Inferior parietal cortex (tissue), 1 donor: Measurements from ENCODE around the gene NUDCD2.
"Not testable (repeated sequence)": the region's sequence is repeated elsewhere in the genome, so short reads cannot be mapped to it uniquely, and the experiment has no call there.

Experiments used
- DNase-seq: peaks from one replicate; pipeline ENCODE4 v3.0.0-alpha.2; 2016; ENCODE audit errors: extremely low spot score

The NUDCD2 gene

GRCh38 chr5:163467682-163468081, 7.8 kb upstream of the NUDCD2 start:
- DNase-seq: no peak

- no peak for DNase-seq
Measured at GRCh38 chr5:163463063-163463435, 3.1 kb upstream of the NUDCD2 start.

GRCh38 chr5:163460562-163461171, 765 bp upstream of the NUDCD2 start, which contains the start of gene HMMR:
Gene HMMR (plus strand): TSS chr5:163460632. CDS start chr5:163460693, 61 bp downstream.
- DNase-seq: no peak

- DNase-seq: no peak
Measured at GRCh38 chr5:163459462-163459818, 462 bp downstream of the NUDCD2 start.

- DNase-seq: no peak
Measured at GRCh38 chr5:163458778-163459385, 1.0 kb downstream of the NUDCD2 start.

GRCh38 chr5:163456840-163457239, 3.1 kb downstream of the NUDCD2 start:
- DNase-seq: no peak

- DNase-seq: no peak
Measured at GRCh38 chr5:163456029-163456589, 3.8 kb downstream of the NUDCD2 start.

GRCh38 chr5:163455406-163455805, 4.5 kb downstream of the NUDCD2 start:
- not testable (repeated sequence) for DNase-seq

GRCh38 chr5:163453705-163454104, 6.2 kb downstream of the NUDCD2 start:
- no peak for DNase-seq

GRCh38 chr5:163451489-163451888, 8.4 kb downstream of the NUDCD2 start:
- no peak for DNase-seq

GRCh38 chr5:163448491-163448890, 11.4 kb downstream of the NUDCD2 start:
- DNase-seq: no peak

GRCh38 chr5:163447875-163448274, 12.0 kb downstream of the NUDCD2 start:
- no peak for DNase-seq

- no peak for DNase-seq
Measured at GRCh38 chr5:163447191-163447590, 12.7 kb downstream of the NUDCD2 start.

- no peak for DNase-seq
Measured at GRCh38 chr5:163445345-163445744, 14.6 kb downstream of the NUDCD2 start.

GRCh38 chr5:163444526-163444925, 15.4 kb downstream of the NUDCD2 start:
- DNase-seq: no peak

- DNase-seq: no peak
Measured at GRCh38 chr5:163440954-163441353, 18.9 kb downstream of the NUDCD2 start.

- DNase-seq: no peak
Measured at GRCh38 chr5:163439092-163439425, 20.8 kb downstream of the NUDCD2 start.

- DNase-seq: peak; percentile 97
Measured at GRCh38 chr5:163437309-163438182, 22.4 kb downstream of the NUDCD2 start, which contains the start of gene CCNG1. Gene CCNG1 (plus strand): TSS chr5:163437595. CDS start chr5:163439257, 1,662 bp downstream.

- DNase-seq: no peak
Measured at GRCh38 chr5:163437011-163437308, 22.9 kb downstream of the NUDCD2 start.

GRCh38 chr5:163436515-163436914, 23.4 kb downstream of the NUDCD2 start:
- no peak for DNase-seq

GRCh38 chr5:163434401-163434866, 25.5 kb downstream of the NUDCD2 start:
- no peak for DNase-seq

- DNase-seq: no peak
Measured at GRCh38 chr5:163433271-163433670, 26.6 kb downstream of the NUDCD2 start.

GRCh38 chr5:163432544-163432943, 27.4 kb downstream of the NUDCD2 start:
- DNase-seq: no peak
